ENCODE measurements around the gene HEXD. TPM values are rescaled to one million over a fixed set of nuclear protein-coding genes. Genes with fewer than 3 reads are reported as not detected.

HEXD gene
- total and polyA plus RNA-seq, 10 of the 15 experiments (the other 5 are each of a cell fraction or from before 2014, with no cell fraction given) = 1.6 to 24.2 (median 7.0) TPM

DNA sequence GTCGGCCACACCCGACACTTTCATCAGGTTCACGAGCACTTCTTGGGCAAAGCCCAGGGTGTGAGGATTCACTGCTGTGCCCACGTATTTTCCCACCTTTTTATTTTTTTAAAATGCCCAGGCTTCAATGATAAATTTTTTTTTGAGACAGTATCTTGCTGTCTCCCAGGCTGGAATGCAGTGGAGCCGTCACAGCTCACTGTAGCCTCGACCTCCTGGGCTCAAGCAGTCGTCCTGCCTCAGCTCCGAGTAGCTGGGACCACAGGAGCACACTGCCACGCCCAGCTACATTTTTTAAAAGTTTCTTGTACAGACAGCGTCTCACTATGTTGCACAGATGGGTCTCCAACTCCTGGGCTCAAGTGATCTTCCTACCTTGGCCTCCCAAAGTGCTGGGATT is 28.8 kb upstream of the HEXD start:
- H3K36me3 ChIP-seq (ENCODE audit: control insufficient read depth in 2 of 2, insufficient read depth in 2 of 2, low read length in 1 of 2) = no peaks in the 10 kb centered on the region; a peak in 2 of 4 replicates
- BruUV-seq (replicated peaks) = no TSS peak
- CTCF ChIA-PET = no interaction called here
- no peak overlapping the region for H2AFZ ChIP-seq (ENCODE audit: control insufficient read depth, low read depth, low read length)
- intact Hi-C loops (cut with micrococcal nuclease; ENCODE audit: unreplicated experiment) (no loop called here), in situ Hi-C loops (cut with MboI) (no loop called here)
- H3K9ac ChIP-seq (ENCODE audit: control insufficient read depth, insufficient read depth, low read length) = no peak overlapping the region
- H3K27me3 ChIP-seq (replicated peaks in 1 of 2; ENCODE audit: control insufficient read depth in 2 of 2, insufficient read depth in 2 of 2, low read length in 1 of 2) = no peaks in the 10 kb centered on the region
- H3K4me1 ChIP-seq (ENCODE audit: control insufficient read depth, insufficient read depth, low read length) = no peaks in the 10 kb centered on the region
- H3K4me2 ChIP-seq (ENCODE audit: control insufficient read depth, insufficient read depth) = no peak overlapping the region
- SMC1A ChIA-PET (ENCODE audit: uncharacterized antibody, unreplicated experiment) = no interaction called here
- no peaks in the 10 kb centered on the region for H3K79me2 ChIP-seq (ENCODE audit: control insufficient read depth, insufficient read depth, low read length)
- no peak for FAIRE-seq
- H3K4me3 ChIP-seq = no peak overlapping the region
- no peak overlapping the region for H3K27ac ChIP-seq (ENCODE audit: control insufficient read depth, insufficient read depth)
- no peak for DNase-seq (ENCODE audit: low read depth, low spot score)
- ATAC-seq = no peak
- POLR2A ChIA-PET = no interaction called here
- H3K9me3 ChIP-seq (replicated peaks; ENCODE audit: control insufficient read depth, insufficient read depth, low read length) = no peaks in the 10 kb centered on the region
- RAD21 ChIA-PET (ENCODE audit: unreplicated experiment) = no interaction called here
- 82% methylated on average over 10 of the region's 10 CpGs for WGBS (ENCODE audit: insufficient coverage, insufficient replicate concordance, low lambda C conversion rate, missing lambda C conversion rate)
- no peaks in the 10 kb centered on the region for H4K20me1 ChIP-seq (ENCODE audit: control insufficient read depth, insufficient read depth)
- TF ChIP-seq SUPT20H (IDR thresholded peaks at IDR 0.05; ENCODE audit: borderline replicate concordance, control insufficient read depth, low read depth, low read length) (no peak), NFYA (IDR thresholded peaks at IDR 0.05; ENCODE audit: borderline replicate concordance, low read depth, low read length) (no peak), EED (IDR thresholded peaks at IDR 0.05; ENCODE audit: low read depth) (no peak), ATF2 (IDR thresholded peaks at IDR 0.05; ENCODE audit: low read length) (no peak), SREBF1 (IDR thresholded peaks at IDR 0.05; ENCODE audit: low read length) (no peak), TARDBP (IDR thresholded peaks at IDR 0.05; ENCODE audit: borderline replicate concordance) (no peak), NRF1 (conservative IDR thresholded peaks at IDR 0.05; ENCODE audit: low read depth, low read length) (no peak), ESRRA (IDR thresholded peaks at IDR 0.05; ENCODE audit: low read length) (no peak), GABPA (IDR thresholded peaks at IDR 0.05; ENCODE audit: low read depth) (no peak), POU2F2 (IDR thresholded peaks at IDR 0.05; ENCODE audit: borderline replicate concordance, low read depth, low read length) (no peak), RFX5 (IDR thresholded peaks at IDR 0.05; ENCODE audit: low read depth, low read length) (no peak), SMAD5 (IDR thresholded peaks at IDR 0.05; ENCODE audit: low read depth) (no peak), POLR2AphosphoS5 (IDR thresholded peaks at IDR 0.05; ENCODE audit: low read length) (no peak), ETV6 (conservative IDR thresholded peaks at IDR 0.05 in 1 of 2, IDR thresholded peaks at IDR 0.05 in 1 of 2; ENCODE audit: borderline replicate concordance in 1 of 2, low read depth in 1 of 2) (no peak), ZNF274 (IDR thresholded peaks at IDR 0.05; ENCODE audit: insufficient read depth, insufficient read length) (no peak), BRCA1 (IDR thresholded peaks at IDR 0.05; ENCODE audit: low read depth, low read length) (no peak)
- TF ChIP-seq, protein P1, sequence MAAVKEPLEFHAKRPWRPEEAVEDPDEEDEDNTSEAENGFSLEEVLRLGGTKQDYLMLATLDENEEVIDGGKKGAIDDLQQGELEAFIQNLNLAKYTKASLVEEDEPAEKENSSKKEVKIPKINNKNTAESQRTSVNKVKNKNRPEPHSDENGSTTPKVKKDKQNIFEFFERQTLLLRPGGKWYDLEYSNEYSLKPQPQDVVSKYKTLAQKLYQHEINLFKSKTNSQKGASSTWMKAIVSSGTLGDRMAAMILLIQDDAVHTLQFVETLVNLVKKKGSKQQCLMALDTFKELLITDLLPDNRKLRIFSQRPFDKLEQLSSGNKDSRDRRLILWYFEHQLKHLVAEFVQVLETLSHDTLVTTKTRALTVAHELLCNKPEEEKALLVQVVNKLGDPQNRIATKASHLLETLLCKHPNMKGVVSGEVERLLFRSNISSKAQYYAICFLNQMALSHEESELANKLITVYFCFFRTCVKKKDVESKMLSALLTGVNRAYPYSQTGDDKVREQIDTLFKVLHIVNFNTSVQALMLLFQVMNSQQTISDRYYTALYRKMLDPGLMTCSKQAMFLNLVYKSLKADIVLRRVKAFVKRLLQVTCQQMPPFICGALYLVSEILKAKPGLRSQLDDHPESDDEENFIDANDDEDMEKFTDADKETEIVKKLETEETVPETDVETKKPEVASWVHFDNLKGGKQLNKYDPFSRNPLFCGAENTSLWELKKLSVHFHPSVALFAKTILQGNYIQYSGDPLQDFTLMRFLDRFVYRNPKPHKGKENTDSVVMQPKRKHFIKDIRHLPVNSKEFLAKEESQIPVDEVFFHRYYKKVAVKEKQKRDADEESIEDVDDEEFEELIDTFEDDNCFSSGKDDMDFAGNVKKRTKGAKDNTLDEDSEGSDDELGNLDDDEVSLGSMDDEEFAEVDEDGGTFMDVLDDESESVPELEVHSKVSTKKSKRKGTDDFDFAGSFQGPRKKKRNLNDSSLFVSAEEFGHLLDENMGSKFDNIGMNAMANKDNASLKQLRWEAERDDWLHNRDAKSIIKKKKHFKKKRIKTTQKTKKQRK (IDR thresholded peaks at IDR 0.05; ENCODE audit: low read depth, low read length) = no peak
- TF ChIP-seq, protein P2, sequence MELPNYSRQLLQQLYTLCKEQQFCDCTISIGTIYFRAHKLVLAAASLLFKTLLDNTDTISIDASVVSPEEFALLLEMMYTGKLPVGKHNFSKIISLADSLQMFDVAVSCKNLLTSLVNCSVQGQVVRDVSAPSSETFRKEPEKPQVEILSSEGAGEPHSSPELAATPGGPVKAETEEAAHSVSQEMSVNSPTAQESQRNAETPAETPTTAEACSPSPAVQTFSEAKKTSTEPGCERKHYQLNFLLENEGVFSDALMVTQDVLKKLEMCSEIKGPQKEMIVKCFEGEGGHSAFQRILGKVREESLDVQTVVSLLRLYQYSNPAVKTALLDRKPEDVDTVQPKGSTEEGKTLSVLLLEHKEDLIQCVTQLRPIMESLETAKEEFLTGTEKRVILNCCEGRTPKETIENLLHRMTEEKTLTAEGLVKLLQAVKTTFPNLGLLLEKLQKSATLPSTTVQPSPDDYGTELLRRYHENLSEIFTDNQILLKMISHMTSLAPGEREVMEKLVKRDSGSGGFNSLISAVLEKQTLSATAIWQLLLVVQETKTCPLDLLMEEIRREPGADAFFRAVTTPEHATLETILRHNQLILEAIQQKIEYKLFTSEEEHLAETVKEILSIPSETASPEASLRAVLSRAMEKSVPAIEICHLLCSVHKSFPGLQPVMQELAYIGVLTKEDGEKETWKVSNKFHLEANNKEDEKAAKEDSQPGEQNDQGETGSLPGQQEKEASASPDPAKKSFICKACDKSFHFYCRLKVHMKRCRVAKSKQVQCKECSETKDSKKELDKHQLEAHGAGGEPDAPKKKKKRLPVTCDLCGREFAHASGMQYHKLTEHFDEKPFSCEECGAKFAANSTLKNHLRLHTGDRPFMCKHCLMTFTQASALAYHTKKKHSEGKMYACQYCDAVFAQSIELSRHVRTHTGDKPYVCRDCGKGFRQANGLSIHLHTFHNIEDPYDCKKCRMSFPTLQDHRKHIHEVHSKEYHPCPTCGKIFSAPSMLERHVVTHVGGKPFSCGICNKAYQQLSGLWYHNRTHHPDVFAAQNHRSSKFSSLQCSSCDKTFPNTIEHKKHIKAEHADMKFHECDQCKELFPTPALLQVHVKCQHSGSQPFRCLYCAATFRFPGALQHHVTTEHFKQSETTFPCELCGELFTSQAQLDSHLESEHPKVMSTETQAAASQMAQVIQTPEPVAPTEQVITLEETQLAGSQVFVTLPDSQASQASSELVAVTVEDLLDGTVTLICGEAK (IDR thresholded peaks at IDR 0.05; ENCODE audit: borderline replicate concordance) = no peak

Data from GM12878 (cell line).